Endometrial microvascular endothelial cells (primary cell): Measurements from ENCODE around the gene GRIA2. TPM values are rescaled to one million over a fixed set of nuclear protein-coding genes. Genes with fewer than 3 reads are reported as not detected.

Experiments
- in situ Hi-C: cut with HindIII; loops from 2 replicates; pipeline ENCODE4 v1.10.0; 2017; ENCODE audit warnings: low sequenced_read_pairs, low pct_unique_long_range_greater_than_20kb; ENCODE audit errors: inconsistent ontology term
- total RNA-seq: library from RNA; depleted of rRNA; stranded (reverse); fragments of >200 nt; gene quantifications from one replicate; pipeline ENCODE4 v1.2.3, GENCODE V29; 2015; ENCODE audit errors: inconsistent ontology term

The GRIA2 gene
- total RNA-seq, 1 donor from 2014 or later = not detected

- in situ Hi-C loops = no loop called here
Observed at GRCh38 chr4:157320092-157320491, 99.6 kb downstream of the GRIA2 start.

GRCh38 chr4:157327666-157328065 is 107.1 kb downstream of the GRIA2 start:
- in situ Hi-C loops = no loop called here

GRCh38 chr4:157357887-157358286 is 137.4 kb downstream of the GRIA2 start:
- in situ Hi-C loops = no loop called here

- in situ Hi-C loops = no loop called here
Observed at GRCh38 chr4:157358439-157358838, 137.9 kb downstream of the GRIA2 start.

DNA sequence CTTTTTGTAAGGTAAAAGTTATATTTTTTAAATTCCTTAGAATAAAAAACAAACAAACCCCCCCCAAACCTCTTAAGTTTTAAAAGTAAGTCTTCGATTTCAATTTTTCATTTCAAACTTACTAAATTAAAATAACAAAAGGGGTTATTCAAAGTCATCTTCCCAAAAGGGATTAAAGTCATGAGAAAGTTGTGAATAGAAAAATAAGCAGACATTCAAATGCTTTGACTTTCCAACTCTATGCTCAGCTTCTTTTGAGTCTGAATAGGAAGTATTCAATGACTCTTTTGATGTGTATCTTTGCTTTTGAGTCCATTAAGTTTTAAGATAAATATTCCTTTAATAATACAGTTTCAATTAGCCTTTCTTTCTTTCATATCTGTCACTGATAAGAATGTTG is 138.3 kb downstream of the GRIA2 start:
- in situ Hi-C loops = no loop called here

DNA sequence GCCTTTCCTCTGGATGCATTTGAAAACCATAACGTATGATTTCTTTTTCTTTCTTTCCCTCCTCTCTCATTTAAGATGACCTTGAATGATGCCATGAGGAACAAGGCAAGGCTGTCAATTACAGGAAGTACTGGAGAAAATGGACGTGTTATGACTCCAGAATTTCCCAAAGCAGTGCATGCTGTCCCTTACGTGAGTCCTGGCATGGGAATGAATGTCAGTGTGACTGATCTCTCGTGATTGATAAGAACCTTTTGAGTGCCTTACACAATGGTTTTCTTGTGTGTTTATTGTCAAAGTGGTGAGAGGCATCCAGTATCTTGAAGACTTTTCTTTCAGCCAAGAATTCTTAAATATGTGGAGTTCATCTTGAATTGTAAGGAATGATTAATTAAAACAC is 142.8 kb downstream of the GRIA2 start:
- in situ Hi-C loops = no loop called here

DNA sequence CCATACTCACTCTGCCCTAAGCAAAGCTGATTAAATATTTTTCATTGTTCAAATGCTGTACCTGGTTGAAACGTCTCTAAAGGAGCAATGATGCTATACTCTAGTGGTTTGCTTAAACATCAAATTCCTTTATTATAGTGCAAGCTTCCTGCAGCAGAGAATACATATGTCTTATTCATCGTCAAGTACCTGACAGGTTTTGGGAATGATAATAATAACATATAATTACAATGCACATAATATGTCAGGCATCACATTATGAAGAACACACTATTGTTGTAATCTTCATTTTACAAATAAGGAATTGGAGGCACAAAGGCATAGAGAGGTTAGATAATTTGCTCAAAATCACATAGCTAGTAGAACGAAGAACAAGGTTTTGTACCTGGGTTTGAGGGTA is 151.6 kb downstream of the GRIA2 start:
- in situ Hi-C loops = no loop called here

DNA sequence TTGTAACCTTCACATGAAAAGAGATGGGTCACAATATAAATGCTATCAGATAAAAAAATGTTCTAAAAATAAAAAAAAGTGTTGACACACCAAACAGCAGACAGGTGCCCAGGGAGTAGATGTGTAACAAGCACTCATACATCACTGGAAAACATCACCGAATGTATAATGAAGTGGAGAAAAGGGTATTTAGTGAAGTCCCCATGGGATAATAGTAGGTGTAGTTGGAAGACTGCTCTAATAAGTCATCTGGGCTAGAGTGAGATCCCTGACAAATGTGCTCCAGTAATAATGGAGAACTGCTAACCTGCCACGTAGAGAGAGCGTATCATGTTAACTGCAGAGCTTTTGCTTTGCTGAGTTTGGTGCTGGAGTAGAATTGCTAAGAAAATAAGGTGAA is 152.0 kb downstream of the GRIA2 start:
- in situ Hi-C loops = no loop called here

GRCh38 chr4:157389741-157390140 is 169.2 kb downstream of the GRIA2 start:
- in situ Hi-C loops = no loop called here

DNA sequence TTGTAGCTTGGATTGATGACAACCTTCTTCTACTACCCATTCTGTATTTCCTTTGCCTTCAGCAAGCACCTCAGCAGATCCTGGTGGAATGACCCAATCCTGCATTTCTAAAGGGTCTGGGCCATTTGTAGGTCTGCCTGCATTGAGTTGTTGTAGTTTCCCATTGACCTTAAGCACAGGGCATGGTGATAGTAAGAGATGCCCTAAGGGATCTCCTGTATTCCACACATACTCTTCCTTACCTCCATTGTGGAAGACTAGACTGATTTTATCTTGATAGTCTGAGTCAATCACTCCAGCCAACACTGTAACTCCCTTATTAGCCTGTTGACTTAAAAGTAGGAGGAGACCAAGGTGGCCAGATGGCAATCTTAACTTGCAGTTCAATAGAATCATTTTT is 184.5 kb downstream of the GRIA2 start:
- in situ Hi-C loops = no loop called here

Other genes starting within 250 kb of the GRIA2 start
- gene PDGFC, start 248.9 kb upstream of the GRIA2 start, total RNA-seq = 23.4 TPM
- 4.0 TPM for gene GLRB, start 144.6 kb upstream of the GRIA2 start, total RNA-seq